ENCODE measurements around the gene MARCKSL1.

GRCh38 chr1:32358435-32358834, 22.4 kb upstream of the MARCKSL1 start:
- no peak for TF ChIP-seq PAX5 (IDR thresholded peaks at IDR 0.05; ENCODE audit: insufficient read depth, low read length, severe bottlenecking)
- no peak for TF ChIP-seq POLR2AphosphoS5 (IDR thresholded peaks at IDR 0.05; ENCODE audit: low read depth, low read length)
- TF ChIP-seq TAF1 (IDR thresholded peaks at IDR 0.05; ENCODE audit: low read depth, low read length) = no peak

All from GM12891 (cell line).